Bladder microvascular endothelial cell (primary cell): Measurements from ENCODE around the gene RABL2A. TPM values are rescaled to one million over a fixed set of nuclear protein-coding genes. Genes with fewer than 3 reads are reported as not detected.

ENCODE experiments used
- total RNA-seq: library from RNA; depleted of rRNA; stranded (reverse); fragments of >200 nt; gene quantifications from 2 replicates; pipeline ENCODE4 v1.2.3, GENCODE V29; 2014

The RABL2A gene
- 1.6 and 7.2 TPM in 2 replicates for total RNA-seq

GRCh38 chr2:113626616-113627330 lies at the start of gene RABL2A:
RABL2A (plus strand) TSS chr2:113627266; CDS start chr2:113628607, 1,341 bp downstream.

Other genes starting within 250 kb of the RABL2A start
- gene ZNG1B, start 189.6 kb upstream of the RABL2A start, total RNA-seq: 21.9 and 60.9 TPM in 2 replicates
- gene FOXD4L1, start 128.6 kb upstream of the RABL2A start, total RNA-seq: under 0.01 and 0.06 TPM in 2 replicates
- gene SLC35F5, start 129.4 kb downstream of the RABL2A start, total RNA-seq: 92.4 and 127 TPM in 2 replicates